A673 (cell line): ENCODE results near the gene FIGNL1. TPM values are rescaled to one million over a fixed set of nuclear protein-coding genes. Genes with fewer than 3 reads are reported as not detected.

Experiments
- BruUV-seq: library from RNA; stranded (reverse); fragments of 400-500 nt; replicated peaks from 2 replicates; lab custom pipeline; 2021; lab: Mats Ljungman, UMichigan
- CTCF ChIA-PET: fragments of 300-600 bp; sonication (Branson Sonifier 250); formaldehyde crosslinking; loops from one replicate; lab custom pipeline; 2022; ENCODE audit warnings: antibody characterized with exemption; lab: Charles Lee
- POLR2A ChIA-PET: fragments of 300-600 bp; sonication (Branson Sonifier 250); formaldehyde crosslinking; loops from one replicate; lab custom pipeline; 2022; ENCODE audit warnings: antibody characterized with exemption; ENCODE audit not compliant: low non-redundant PET; lab: Charles Lee
- DNase-seq: peaks from one replicate; pipeline ENCODE4 v3.0.0-alpha.2; 2015; ENCODE audit warnings: low spot score
- H3K27ac ChIP-seq: fragments of 200-600 bp; sonication (generic); 2 replicates; pipeline ENCODE4 v1.5.1; 2016; ENCODE audit warnings: mixed run types, low read depth, mild to moderate bottlenecking, mixed read lengths, antibody characterized with exemption, low read length; ENCODE audit not compliant: poor library complexity, severe bottlenecking
- H3K27me3 ChIP-seq: fragments of 200-600 bp; sonication (generic); replicated peaks from 2 replicates; pipeline ENCODE4 v1.6.1; 2017; ENCODE audit warnings: mixed run types, low read depth, mild to moderate bottlenecking, mixed read lengths, antibody characterized with exemption, low read length; ENCODE audit not compliant: insufficient read depth, poor library complexity
- H3K36me3 ChIP-seq: fragments of 200-600 bp; sonication (generic); 2 replicates; pipeline ENCODE4 v1.6.1; 2016; ENCODE audit warnings: mixed run types, mild to moderate bottlenecking, mixed read lengths, antibody characterized with exemption, low read length; ENCODE audit not compliant: insufficient read depth, poor library complexity, severe bottlenecking
- H3K4me1 ChIP-seq: fragments of 200-600 bp; sonication (generic); 2 replicates; pipeline ENCODE4 v1.6.1; 2017; ENCODE audit warnings: mixed run types, mild to moderate bottlenecking, mixed read lengths, antibody characterized with exemption, low read length; ENCODE audit not compliant: insufficient read depth, poor library complexity, severe bottlenecking
- H3K4me3 ChIP-seq: fragments of 200-600 bp; sonication (generic); 2 replicates; pipeline ENCODE4 v1.5.1; 2016; ENCODE audit warnings: low read depth, mixed run types, mild to moderate bottlenecking, mixed read lengths, low read length; ENCODE audit not compliant: poor library complexity, severe bottlenecking
- H3K9me3 ChIP-seq: fragments of 200-600 bp; sonication (generic); 2 replicates; pipeline ENCODE4 v1.6.1; 2016; ENCODE audit warnings: mixed run types, low read depth, mild to moderate bottlenecking, mixed read lengths, antibody characterized with exemption, low read length; ENCODE audit not compliant: poor library complexity, severe bottlenecking
- EZH2 ChIP-seq: fragments of 200-600 bp; sonication (generic); IDR thresholded peaks from 2 replicates; pipeline ENCODE4 v1.6.1; 2017; ENCODE audit warnings: borderline replicate concordance, low read depth, mild to moderate bottlenecking, mixed read lengths, antibody characterized with exemption, low read length; ENCODE audit not compliant: poor library complexity, severe bottlenecking
- intact Hi-C: fragments of 100-400 bp; cut with micrococcal nuclease; formaldehyde crosslinking; loops from one replicate; pipeline ENCODE4 v1.10.0; 2022; ENCODE audit not compliant: unreplicated experiment
- total RNA-seq: library from RNA; stranded (reverse); gene quantifications from 2 replicates; pipeline ENCODE4 v1.2.3, GENCODE V29; 2021
- TF ChIP-seq, protein P1 (sequence below): fragments of 300-800, 200-600 bp; sonication (generic); conservative IDR thresholded peaks from 2 replicates; pipeline ENCODE4 v1.5.1; 2017; ENCODE audit warnings: low read depth, mild to moderate bottlenecking, antibody characterized with exemption, low read length, moderate library complexity, mixed read lengths

The FIGNL1 gene
- total RNA-seq, 1 experiment from 2014 or later, result 41.3 TPM

GRCh38 chr7:50476953-50477625 lies 26.9 kb upstream of the FIGNL1 start:
- ChIA-PET POLR2A (no interaction called here), CTCF (no interaction called here)
- TF ChIP-seq, protein P1, sequence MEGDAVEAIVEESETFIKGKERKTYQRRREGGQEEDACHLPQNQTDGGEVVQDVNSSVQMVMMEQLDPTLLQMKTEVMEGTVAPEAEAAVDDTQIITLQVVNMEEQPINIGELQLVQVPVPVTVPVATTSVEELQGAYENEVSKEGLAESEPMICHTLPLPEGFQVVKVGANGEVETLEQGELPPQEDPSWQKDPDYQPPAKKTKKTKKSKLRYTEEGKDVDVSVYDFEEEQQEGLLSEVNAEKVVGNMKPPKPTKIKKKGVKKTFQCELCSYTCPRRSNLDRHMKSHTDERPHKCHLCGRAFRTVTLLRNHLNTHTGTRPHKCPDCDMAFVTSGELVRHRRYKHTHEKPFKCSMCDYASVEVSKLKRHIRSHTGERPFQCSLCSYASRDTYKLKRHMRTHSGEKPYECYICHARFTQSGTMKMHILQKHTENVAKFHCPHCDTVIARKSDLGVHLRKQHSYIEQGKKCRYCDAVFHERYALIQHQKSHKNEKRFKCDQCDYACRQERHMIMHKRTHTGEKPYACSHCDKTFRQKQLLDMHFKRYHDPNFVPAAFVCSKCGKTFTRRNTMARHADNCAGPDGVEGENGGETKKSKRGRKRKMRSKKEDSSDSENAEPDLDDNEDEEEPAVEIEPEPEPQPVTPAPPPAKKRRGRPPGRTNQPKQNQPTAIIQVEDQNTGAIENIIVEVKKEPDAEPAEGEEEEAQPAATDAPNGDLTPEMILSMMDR, result no peak
- no peak for TF ChIP-seq EZH2
- Histone ChIP-seq H3K36me3 (no peaks in the 10 kb centered on the region), H3K27ac (no peak overlapping the region), H3K9me3 (no peaks in the 10 kb centered on the region), H3K4me3 (no peak overlapping the region), H3K4me1 (no peaks in the 10 kb centered on the region), H3K27me3 (no peaks in the 10 kb centered on the region)
- intact Hi-C loops, result no loop called here
- BruUV-seq, result no TSS peak
- DNase-seq, result no peak

DNA sequence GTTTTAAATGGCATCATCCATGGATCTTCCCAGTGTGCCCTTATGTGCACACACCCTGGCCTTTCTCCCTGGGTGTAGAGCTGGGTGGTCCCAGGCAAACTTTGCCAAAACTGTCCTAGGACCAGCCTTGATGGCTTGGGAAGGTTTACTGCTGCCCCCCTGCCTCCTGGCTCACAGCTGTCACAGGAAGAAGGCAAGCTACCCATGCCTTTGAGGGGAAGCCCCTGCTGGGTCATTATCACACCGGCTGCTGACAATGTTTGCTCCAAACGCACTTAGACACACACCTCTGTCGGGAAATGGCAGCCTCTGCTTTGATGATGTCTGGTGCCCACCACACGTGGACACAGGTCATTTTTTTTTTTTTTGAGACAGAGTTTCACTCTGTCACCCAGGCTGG lies 25.2 kb upstream of the FIGNL1 start:
- no peak overlapping the region for H3K4me3 ChIP-seq
- no peaks in the 10 kb centered on the region for H3K36me3 ChIP-seq
- no peaks in the 10 kb centered on the region for H3K27me3 ChIP-seq
- DNase-seq, result no peak
- ChIA-PET POLR2A (no interaction called here), CTCF (no interaction called here)
- intact Hi-C loops, result no loop called here
- BruUV-seq, result no TSS peak
- H3K27ac ChIP-seq, result no peak overlapping the region
- TF ChIP-seq, protein P1, result no peak
- TF ChIP-seq EZH2, result no peak
- H3K4me1 ChIP-seq, result no peaks in the 10 kb centered on the region
- no peaks in the 10 kb centered on the region for H3K9me3 ChIP-seq

GRCh38 chr7:50474382-50475160 lies 24.4 kb upstream of the FIGNL1 start:
- Histone ChIP-seq H3K27me3 (no peaks in the 10 kb centered on the region), H3K9me3 (no peaks in the 10 kb centered on the region), H3K27ac (no peak overlapping the region), H3K4me1 (no peaks in the 10 kb centered on the region), H3K4me3 (no peak overlapping the region), H3K36me3 (no peaks in the 10 kb centered on the region)
- intact Hi-C loops, result no loop called here
- TF ChIP-seq EZH2, result no peak
- TF ChIP-seq, protein P1, result no peak
- CTCF ChIA-PET, result no interaction called here
- BruUV-seq, result no TSS peak
- no peak for DNase-seq
- POLR2A ChIA-PET, result no interaction called here
